ENCODE data around the gene FBXO41.
A peak's percentile ranks its signal among the peaks of the same experiment; 100 is the strongest.
"Not testable (repeated sequence)": the region's sequence is repeated elsewhere in the genome, so short reads cannot be mapped to it uniquely, and the experiment has no call there.

FBXO41 gene

DNA sequence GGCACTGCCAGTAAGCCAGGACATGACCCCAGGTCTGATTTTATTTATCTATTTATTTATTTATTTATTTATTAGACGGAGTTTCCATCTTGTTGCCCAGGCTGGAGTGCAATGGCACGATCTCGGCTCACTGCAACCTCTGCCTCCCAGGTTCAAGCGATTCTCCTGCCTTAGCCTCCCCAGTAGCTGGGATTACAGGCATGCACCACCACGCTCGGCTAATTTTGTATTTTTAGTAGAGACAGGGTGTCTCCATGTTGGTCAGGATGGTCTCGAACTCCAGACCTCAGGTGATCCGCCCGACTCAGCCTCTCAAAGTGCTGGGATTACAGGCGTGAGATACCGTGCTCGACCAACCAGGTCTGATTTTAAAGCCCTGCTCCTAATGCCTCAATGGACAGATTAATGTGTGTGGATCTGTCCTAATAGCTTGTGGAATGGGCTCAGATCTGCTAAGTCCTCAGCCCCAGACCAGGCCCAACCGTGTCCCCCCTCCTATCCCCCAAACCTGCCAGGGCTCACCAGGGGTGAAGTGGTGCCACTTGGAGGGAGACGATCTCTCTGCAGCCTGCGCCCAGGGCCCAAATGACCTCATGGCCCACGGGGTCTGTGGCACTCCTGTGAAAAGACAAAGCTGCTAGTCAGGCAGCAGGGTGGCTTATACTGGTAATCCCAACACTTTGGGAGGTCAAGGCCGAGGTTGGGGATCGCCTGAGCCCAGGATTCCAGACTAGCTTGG lies 21.4 kb downstream of the FBXO41 start:
- DNase-seq = not testable (repeated sequence)

DNA sequence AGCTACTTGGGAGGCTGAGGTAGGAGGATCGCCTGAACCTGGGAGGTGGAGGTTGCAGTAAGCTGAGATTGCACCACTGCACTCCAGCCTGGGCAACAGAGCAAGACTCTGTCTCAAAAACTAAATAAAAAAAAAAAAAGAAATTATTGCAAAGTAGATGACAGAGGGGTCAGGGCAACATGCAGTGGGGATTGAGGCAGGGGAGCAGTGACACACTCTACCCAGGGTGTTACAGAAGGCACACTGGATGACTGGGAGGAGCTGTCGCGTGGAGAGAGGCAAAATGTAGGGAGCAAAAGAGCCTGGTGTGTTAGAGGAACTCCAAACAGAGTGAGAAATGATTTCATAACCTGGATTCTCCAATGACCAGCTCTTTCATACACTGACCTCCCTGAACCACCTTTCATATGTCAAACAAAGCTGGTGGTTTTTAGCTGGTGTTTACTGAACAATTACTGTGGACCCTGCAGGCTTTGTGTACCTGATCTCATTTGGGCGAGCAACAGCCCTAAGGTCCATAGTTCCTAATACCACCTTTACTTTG lies 22.1 kb downstream of the FBXO41 start:
- no peak for DNase-seq

GRCh38 chr2:73260338-73260984 lies 23.8 kb downstream of the FBXO41 start:
- DNase-seq = peak; percentile 33 to 56

GRCh38 chr2:73259704-73260337 lies 24.5 kb downstream of the FBXO41 start:
- DNase-seq = no peak

GRCh38 chr2:73259276-73259675 lies 25.0 kb downstream of the FBXO41 start:
- no peak for DNase-seq

- no peak for DNase-seq
Measured at GRCh38 chr2:73258913-73259215, 25.4 kb downstream of the FBXO41 start.

DNA sequence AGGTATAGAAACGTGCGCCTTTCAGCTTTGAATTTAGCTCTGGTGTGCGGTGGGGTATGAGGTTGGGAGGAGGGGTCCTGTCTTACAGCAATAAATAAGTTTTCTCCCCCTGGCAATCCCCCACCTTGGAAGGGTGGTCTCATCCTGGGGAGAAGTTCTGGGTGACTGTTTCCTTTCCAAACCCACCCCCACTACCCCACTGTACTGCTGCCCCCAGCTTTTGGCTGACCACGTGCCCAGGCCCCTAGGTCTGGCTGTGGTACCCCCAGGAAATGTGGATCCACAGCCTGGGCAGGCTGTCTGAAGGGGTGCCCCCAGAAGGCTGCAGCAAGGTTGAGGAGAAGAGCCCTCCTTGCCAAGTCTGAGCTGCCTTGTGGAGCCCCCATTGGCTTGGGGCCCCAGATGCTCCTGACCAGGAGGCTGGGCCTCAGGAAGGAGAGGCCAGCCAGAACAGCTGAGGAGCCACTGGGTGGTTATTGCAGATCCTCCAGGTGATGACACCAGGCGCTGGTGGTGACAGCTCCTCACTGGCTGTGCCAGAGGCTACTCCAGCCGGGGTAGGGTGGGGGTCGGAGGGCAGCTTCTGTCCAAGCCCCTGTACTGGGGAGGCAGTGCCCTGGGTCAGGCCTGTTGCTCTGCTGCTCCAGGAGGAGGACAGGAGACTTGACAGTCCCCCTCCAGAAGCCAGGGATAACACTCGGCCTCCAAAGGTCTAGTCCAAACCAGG lies 25.9 kb downstream of the FBXO41 start:
- no peak for DNase-seq

DNA sequence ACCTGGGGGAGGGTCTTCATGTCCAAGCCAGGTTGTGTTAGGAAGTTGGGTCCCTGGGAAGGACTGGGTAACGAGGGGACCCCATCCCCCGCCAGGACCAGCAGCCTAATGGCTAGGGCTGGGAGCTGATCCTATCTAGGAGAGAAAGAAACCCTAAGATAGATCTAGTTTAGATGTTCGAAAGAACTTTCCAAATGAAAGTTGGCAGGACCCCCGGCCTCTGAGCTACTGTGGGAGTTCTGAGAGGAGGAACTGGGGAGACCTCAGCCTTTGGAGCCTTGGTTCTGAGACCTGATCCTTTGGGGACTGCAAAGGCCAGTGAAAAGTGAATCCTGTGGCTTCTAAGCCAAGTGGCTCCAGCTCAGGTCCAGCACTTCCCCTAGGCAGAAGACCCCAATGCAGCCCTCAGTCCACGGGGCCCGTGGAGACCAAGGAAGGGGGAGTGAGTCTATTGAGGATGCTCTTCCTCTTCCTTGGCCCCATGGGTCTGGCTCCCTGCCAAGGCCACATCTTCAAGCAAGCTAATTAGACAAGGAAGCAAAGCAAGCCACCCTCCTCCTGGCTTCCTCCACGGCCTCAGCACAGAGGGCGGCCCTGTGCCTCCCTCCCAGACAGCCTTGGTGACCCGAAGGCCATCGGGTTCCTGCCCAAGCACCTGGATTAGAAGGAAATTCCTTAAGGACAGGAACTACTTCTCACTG lies 26.7 kb downstream of the FBXO41 start:
- peak; percentile 48 to 55 for DNase-seq

- DNase-seq = no peak
Measured at GRCh38 chr2:73257021-73257420, 27.3 kb downstream of the FBXO41 start.

- no peak for DNase-seq
Measured at GRCh38 chr2:73256618-73256922, 27.7 kb downstream of the FBXO41 start.

DNA sequence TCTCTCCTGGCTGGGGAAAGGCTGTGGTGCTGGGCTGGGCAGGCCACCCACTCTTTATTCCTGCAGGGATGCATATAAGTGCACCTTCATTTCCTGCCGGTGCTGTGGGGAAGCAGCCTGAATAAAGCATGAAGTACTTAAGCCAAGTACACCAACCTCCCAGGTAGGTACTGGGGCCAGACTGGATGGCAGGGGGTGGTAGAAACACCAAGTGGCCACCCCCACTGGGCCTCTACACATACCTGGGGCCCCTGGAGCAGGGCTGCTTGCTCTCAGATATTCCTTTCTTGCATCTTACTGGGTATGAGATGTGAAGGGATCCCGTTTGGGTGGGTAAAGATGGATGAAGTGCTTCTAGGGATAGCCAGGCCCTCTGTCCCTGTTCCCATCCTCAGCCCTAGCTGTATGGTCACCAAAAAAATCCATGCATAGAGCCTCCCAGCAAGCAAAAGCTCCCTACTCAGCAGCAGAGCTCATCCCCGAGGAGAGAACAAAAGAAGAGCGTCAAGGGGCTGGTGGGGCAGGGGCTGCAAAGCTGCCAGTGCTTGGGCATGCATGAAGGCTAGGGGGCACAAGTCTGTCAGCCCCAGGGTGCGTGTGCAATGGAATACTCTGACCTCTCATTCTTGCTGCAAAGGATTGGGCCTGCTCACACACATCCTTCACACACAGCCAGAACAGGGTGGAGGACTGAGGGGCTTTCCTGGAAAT lies 28.2 kb downstream of the FBXO41 start:
- no peak for DNase-seq

DNA sequence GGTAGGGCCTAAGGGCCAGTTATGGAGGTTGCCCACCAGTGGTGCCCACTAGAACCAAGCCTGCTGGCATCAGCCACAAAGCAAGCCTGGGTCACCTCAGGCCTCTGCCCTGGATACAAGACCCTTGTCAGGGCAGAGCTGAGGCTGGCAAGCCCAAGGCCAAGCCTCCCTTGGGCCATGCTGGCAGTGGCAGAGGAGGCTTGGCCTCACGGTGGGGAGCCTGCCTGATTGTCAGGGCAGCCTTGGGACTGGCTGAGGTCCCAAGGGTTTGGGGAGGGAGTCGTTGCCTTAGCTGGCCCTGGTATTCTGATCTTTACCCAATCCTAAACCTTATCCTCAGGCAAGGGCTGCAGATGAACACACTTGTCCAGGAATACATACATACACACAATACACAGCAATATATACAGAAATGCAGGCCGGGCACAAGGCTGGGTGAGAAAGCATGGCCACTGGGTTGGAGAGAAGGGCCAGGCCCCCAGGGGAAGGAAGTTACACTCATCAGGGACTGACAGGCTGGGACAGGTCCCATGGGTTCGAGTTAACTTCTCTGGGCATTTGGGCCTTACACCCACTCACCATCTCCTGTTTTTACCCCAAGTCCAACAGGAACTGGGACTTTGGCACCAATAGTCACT lies 29.2 kb downstream of the FBXO41 start:
- DNase-seq = no peak

DNA sequence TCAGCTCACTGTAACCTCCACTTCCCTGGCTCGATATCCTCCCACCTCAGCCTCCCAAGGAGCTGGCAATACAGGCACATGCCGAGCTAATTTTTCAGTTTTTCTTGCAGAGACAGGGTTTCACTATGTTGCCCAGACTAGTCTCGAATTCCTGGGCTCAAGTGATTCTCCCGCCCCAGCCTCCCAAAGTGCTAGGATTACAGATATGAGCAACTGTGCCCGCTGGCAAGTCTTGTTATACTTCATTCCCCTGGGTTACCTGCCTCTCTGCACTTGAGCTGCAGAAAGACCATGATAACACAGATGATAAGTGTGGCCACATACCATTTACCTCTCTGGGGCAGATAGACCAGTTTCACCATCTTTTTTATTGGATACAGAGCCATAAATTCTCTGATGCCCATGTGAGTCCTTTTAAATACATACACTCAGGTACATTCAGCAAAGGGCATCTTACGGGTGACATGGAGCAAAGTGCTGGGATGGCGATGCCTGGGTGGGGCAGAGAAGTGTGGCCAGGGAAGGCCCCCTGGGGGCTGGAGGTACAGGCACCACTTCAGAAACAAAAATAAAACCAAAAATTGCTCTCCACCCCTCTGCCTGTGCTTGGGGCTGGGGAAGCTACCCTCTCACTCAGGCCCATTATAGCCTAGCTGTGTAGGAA lies 29.8 kb downstream of the FBXO41 start:
- no peak for DNase-seq

- peak; percentile 69 to 77 for DNase-seq
Measured at GRCh38 chr2:73253901-73254300, 30.4 kb downstream of the FBXO41 start.

- peak in 1 of 2 donors; percentile 18 for DNase-seq
Measured at GRCh38 chr2:73253400-73253799, 30.9 kb downstream of the FBXO41 start.

DNA sequence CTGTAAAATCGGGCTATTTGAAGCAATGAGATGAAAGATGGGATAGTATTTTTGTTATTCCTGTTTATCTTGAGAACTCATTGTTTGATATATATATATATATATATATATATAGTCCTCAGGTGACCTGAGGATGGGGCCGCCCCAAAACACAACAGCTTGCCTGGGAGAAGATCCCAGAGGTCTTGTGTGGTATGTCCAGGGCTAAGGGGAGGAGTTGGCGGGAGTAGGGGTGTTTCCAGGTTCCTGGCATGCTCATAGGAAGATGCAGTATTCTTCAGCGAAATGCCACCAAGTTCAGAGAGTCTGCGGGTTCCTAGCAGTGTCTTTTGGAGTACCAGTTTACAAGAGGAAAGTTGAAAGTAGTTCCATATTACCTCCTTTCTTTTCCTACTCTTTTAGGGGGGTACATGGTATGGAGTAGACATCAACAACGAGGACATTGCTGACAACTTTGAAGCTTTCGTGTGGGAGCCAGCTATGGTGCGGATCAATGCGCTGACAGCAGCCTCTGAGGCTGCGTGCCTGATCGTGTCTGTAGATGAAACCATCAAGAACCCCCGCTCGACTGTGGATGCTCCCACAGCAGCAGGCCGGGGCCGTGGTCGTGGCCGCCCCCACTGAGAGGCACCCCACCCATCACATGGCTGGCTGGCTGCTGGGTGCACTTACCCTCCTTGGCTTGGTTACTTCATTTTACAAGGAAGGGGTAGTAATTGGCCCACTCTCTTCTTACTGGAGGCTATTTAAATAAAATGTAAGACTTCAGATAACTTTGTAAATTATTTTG lies 31.8 kb downstream of the FBXO41 start:
- no peak for DNase-seq

- DNase-seq = no peak
Measured at GRCh38 chr2:73250872-73251846, 33.1 kb downstream of the FBXO41 start.

DNA sequence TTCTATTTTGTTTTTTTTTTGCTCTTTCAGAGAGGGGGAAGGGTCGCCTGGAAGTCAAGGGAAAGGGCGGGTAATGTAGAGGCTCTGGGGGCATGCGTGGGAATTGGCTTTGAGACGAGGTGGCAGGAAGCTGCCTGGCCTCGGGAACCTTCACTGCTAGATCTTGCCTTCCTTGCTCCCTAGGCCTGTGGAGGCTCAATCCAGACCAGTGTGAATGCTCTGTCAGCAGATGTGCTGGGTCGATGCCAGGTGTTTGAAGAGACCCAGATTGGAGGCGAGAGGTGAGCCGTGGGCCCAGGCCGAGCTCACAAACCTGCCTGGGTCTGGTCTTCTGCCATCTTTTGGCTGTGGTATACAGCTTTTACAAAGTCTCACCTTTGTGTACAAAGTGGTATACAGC lies 34.6 kb downstream of the FBXO41 start:
- DNase-seq = no peak

DNA sequence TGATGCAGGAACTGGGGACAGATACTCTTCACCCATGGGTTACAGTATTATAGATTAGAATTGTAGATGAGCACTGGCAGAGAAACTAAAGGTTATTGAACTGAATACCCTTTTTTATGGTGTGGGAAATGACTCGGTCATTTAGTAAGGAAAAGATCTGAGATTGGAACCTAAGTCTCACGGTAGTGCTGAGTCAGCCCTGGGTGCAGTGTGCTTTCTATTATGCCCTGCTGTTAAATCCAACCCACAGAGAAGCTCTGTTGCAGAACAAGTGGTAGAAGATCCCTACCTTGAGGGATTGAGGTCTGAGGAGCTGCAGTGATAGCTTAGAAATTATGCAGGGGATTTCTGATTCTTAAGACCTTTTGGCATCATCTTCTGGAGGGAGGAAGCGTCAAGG lies 37.4 kb downstream of the FBXO41 start:
- no peak for DNase-seq

Measured in inflammatory macrophage (primary cell).